ENCODE results near the gene ERP44.

- no peak for TF ChIP-seq POLR2A (IDR thresholded peaks at IDR 0.05)
- TF ChIP-seq, protein P1, sequence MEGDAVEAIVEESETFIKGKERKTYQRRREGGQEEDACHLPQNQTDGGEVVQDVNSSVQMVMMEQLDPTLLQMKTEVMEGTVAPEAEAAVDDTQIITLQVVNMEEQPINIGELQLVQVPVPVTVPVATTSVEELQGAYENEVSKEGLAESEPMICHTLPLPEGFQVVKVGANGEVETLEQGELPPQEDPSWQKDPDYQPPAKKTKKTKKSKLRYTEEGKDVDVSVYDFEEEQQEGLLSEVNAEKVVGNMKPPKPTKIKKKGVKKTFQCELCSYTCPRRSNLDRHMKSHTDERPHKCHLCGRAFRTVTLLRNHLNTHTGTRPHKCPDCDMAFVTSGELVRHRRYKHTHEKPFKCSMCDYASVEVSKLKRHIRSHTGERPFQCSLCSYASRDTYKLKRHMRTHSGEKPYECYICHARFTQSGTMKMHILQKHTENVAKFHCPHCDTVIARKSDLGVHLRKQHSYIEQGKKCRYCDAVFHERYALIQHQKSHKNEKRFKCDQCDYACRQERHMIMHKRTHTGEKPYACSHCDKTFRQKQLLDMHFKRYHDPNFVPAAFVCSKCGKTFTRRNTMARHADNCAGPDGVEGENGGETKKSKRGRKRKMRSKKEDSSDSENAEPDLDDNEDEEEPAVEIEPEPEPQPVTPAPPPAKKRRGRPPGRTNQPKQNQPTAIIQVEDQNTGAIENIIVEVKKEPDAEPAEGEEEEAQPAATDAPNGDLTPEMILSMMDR (IDR thresholded peaks at IDR 0.05): no peak
- TF ChIP-seq POLR2AphosphoS5 (IDR thresholded peaks at IDR 0.05): no peak
Measured at GRCh38 chr9:100030548-100030947, 68.3 kb downstream of the ERP44 start.

All from breast epithelium (tissue), 3 donors.